ENCODE measurements around the gene MYO1E.
"Not testable (repeated sequence)": the region's sequence is repeated elsewhere in the genome, so short reads cannot be mapped to it uniquely, and the experiment has no call there.

The MYO1E gene

DNA sequence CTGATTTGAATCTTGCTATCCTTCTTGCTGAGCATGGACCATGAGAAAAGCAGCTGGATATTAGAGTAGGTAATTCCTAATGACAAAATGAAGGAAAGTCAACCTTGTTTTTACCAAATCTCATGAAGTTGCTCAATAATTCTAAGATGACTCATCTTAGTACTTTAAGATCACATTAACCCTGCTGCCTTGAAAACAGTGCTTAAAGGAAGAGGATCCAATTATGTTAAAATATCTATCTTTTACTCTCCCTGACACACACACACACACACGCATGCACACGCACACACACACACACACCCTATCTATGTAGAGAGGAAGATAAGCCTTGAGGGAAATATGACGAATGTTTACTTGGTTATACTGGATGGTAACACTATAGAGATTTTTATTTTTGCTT, 16.0 kb upstream of the MYO1E start:
- no peak for DNase-seq

DNA sequence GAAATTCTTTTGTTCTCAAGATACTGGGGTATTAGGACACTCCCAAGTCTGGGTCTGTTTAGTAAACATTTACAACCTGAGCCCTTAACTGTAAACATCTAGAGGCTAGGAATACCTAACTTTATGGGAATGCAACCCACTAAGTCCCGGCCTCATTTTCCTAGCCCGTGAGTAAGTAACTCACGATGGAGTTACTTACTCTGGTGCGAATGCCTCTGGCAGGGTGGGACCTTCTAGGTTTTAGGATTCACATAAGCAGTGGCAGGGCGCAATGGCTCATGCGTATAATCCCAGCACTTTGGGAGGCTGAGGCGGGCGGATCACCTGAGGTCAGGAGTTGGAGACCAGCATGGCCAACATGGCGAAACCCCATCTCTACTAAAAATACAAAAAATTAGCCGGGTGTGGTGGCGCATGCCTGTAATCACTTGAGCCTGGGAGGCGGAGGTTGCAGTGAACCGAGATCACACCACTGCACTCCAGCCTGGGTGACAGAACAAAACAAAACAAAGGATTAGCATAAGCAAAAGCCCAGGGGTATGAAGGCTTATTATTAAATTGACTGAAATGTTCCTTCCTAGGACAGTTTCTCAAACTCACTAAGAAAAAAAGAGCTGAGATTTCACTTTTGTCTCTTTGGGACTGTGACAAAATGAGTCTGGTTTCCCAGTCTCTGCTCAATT, 14.7 kb upstream of the MYO1E start:
- H3K4me1 ChIP-seq (ENCODE audit: control insufficient read depth, insufficient read depth, low read length, poor library complexity, severe bottlenecking); DNase-seq; H3K27me3 ChIP-seq (replicated peaks; ENCODE audit: control insufficient read depth, insufficient read depth, low read length, poor library complexity, severe bottlenecking); H3K36me3 ChIP-seq (ENCODE audit: control insufficient read depth, insufficient read depth, low read length); H3K27ac ChIP-seq (ENCODE audit: insufficient read depth, low read length, poor library complexity, severe bottlenecking); H3K4me3 ChIP-seq (ENCODE audit: insufficient read depth, low read depth, low read length, poor library complexity, severe bottlenecking); H3K9me3 ChIP-seq (ENCODE audit: control insufficient read depth, low read length): not testable (repeated sequence)

More for the DNA sequence above, 16.0 kb upstream of the MYO1E start:
- H3K4me1 ChIP-seq (ENCODE audit: control insufficient read depth, insufficient read depth, low read length, poor library complexity, severe bottlenecking) = no peaks in the 10 kb centered on the region
- no peaks in the 10 kb centered on the region for H3K9me3 ChIP-seq (ENCODE audit: control insufficient read depth, low read length)
- no peak overlapping the region for H3K27ac ChIP-seq (ENCODE audit: insufficient read depth, low read length, poor library complexity, severe bottlenecking)
- H3K27me3 ChIP-seq (replicated peaks; ENCODE audit: control insufficient read depth, insufficient read depth, low read length, poor library complexity, severe bottlenecking) = no peaks in the 10 kb centered on the region
- H3K36me3 ChIP-seq (ENCODE audit: control insufficient read depth, insufficient read depth, low read length) = no peaks in the 10 kb centered on the region
- no peak overlapping the region for H3K4me3 ChIP-seq (ENCODE audit: insufficient read depth, low read depth, low read length, poor library complexity, severe bottlenecking)

DNA sequence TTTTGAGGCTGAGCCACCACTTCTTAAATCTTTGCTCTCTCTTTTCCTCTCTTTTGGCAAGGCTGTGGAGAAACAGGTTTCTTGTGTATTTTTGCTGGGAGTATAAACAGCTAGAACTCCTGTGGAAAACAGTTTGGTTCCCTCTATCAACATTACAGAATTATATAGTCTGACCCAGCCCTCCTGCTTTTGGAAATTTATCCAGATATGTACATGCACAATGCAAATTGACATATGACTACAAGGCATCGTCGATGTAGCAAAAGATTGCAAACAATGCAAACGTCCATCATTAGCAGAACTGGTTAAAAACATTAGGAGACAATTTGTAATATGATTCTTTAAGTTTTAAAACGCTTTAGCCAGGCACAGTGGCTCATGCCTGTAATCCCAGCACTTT, 12.5 kb upstream of the MYO1E start:
- Histone ChIP-seq H3K4me1 (ENCODE audit: control insufficient read depth, insufficient read depth, low read length, poor library complexity, severe bottlenecking) (no peaks in the 10 kb centered on the region), H3K27ac (ENCODE audit: insufficient read depth, low read length, poor library complexity, severe bottlenecking) (no peak overlapping the region), H3K4me3 (ENCODE audit: insufficient read depth, low read depth, low read length, poor library complexity, severe bottlenecking) (no peak overlapping the region), H3K36me3 (ENCODE audit: control insufficient read depth, insufficient read depth, low read length) (no peaks in the 10 kb centered on the region), H3K27me3 (replicated peaks; ENCODE audit: control insufficient read depth, insufficient read depth, low read length, poor library complexity, severe bottlenecking) (no peaks in the 10 kb centered on the region), H3K9me3 (ENCODE audit: control insufficient read depth, low read length) (no peaks in the 10 kb centered on the region)
- no peak for DNase-seq

DNA sequence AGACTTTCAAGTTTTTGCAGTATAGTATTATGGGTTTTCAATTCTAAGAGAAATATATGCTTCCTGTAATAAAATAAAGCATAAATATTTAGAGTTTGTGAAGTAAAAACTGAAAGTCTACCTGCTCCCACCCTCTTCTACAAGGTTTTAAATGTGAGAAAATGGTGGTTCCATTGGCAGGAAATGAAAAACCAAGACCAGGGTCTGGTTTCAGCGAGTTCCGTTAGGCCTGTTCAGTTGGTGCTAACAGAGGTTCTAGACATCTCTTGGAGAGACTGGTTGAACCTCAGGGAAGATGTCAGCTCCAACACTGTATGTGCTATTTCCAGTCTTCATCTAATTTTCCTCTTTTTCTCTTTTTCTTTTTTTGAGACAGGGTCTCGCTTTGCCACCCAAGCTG, 11.8 kb upstream of the MYO1E start:
- no peaks in the 10 kb centered on the region for H3K9me3 ChIP-seq (ENCODE audit: control insufficient read depth, low read length)
- no peaks in the 10 kb centered on the region for H3K36me3 ChIP-seq (ENCODE audit: control insufficient read depth, insufficient read depth, low read length)
- H3K27ac ChIP-seq (ENCODE audit: insufficient read depth, low read length, poor library complexity, severe bottlenecking) = no peak overlapping the region
- H3K27me3 ChIP-seq (replicated peaks; ENCODE audit: control insufficient read depth, insufficient read depth, low read length, poor library complexity, severe bottlenecking) = no peaks in the 10 kb centered on the region
- DNase-seq = no peak
- H3K4me3 ChIP-seq (ENCODE audit: insufficient read depth, low read depth, low read length, poor library complexity, severe bottlenecking) = no peak overlapping the region
- no peaks in the 10 kb centered on the region for H3K4me1 ChIP-seq (ENCODE audit: control insufficient read depth, insufficient read depth, low read length, poor library complexity, severe bottlenecking)

DNA sequence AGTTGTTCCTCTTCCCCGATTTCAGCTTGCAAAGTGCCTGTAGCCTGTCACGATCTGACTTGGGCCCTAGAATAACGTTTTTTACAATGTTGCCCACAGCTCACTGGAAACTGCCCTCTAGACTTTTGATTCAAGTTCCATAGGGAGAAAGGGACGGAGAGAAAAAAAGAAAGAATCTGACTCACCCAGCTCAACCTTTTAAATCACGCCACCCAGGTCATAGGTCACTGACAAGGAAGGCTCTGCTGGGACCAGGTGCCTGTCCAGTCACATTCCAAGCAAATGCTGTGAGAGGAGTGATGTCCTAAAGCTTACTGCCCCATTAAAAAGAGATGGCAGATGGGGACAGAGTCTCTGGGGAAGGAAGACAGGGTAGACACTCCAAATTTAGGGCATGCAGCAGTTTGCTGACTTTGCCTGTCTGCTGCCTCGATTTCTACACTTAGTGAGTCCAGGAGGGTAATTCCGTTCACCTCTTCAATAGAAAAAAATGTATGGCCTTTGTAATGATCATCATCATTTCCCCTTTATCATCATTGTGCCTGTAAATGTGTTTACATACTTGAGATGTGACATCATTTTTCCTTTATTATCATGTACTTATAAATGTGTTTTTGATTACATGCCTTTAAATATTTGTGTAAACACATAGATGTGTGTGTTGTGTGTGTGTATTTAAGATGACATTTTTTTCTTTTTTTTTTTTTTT, 8.4 kb upstream of the MYO1E start:
- no peak for DNase-seq
- H3K4me3 ChIP-seq (ENCODE audit: insufficient read depth, low read depth, low read length, poor library complexity, severe bottlenecking) = no peak overlapping the region
- H3K4me1 ChIP-seq (ENCODE audit: control insufficient read depth, insufficient read depth, low read length, poor library complexity, severe bottlenecking) = no peaks in the 10 kb centered on the region
- no peaks in the 10 kb centered on the region for H3K27me3 ChIP-seq (replicated peaks; ENCODE audit: control insufficient read depth, insufficient read depth, low read length, poor library complexity, severe bottlenecking)
- no peaks in the 10 kb centered on the region for H3K36me3 ChIP-seq (ENCODE audit: control insufficient read depth, insufficient read depth, low read length)
- no peak overlapping the region for H3K27ac ChIP-seq (ENCODE audit: insufficient read depth, low read length, poor library complexity, severe bottlenecking)
- no peaks in the 10 kb centered on the region for H3K9me3 ChIP-seq (ENCODE audit: control insufficient read depth, low read length)

DNA sequence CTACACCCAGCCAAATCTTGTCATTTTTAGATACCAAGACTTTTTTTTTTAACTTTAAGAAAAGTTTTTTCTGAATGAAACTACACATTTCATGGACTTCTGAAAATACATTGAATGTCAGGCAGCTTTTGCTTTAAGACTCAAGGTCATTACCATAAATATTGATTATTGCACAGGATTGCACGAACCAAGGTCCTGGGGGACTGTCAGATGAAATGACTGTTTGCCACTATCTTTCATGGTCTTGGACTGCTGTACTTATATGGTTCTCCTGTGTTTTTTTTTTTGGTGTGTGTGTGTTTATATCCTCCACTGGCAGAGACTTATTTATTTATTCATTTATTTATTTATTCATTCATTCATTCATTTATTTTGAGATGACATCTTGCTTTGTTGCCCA, 6.9 kb upstream of the MYO1E start:
- no peak for DNase-seq
- Histone ChIP-seq H3K9me3 (ENCODE audit: control insufficient read depth, low read length) (no peaks in the 10 kb centered on the region), H3K36me3 (ENCODE audit: control insufficient read depth, insufficient read depth, low read length) (no peaks in the 10 kb centered on the region), H3K4me1 (ENCODE audit: control insufficient read depth, insufficient read depth, low read length, poor library complexity, severe bottlenecking) (no peaks in the 10 kb centered on the region), H3K27me3 (replicated peaks; ENCODE audit: control insufficient read depth, insufficient read depth, low read length, poor library complexity, severe bottlenecking) (no peaks in the 10 kb centered on the region), H3K4me3 (ENCODE audit: insufficient read depth, low read depth, low read length, poor library complexity, severe bottlenecking) (no peak overlapping the region), H3K27ac (ENCODE audit: insufficient read depth, low read length, poor library complexity, severe bottlenecking) (no peak overlapping the region)

DNA sequence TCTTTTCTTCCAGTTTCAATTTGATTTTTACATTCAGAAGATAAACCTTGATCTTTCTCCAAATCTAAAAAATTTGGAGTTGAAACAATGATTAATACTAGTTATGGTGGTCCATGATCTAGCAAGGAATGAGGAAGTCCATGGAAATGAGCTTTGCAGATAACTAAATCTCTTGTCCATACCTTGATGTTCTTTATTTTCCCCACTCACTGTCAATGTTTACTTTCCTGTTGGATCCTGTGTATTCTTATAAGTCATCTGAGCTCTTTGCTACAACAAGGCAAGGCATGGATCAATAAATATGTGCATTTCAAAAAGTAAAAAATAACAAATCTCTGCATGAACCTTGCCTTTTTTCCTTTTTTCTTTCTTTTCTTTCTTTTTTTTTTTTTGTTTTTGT, 6.2 kb upstream of the MYO1E start:
- H3K9me3 ChIP-seq (ENCODE audit: control insufficient read depth, low read length) = no peaks in the 10 kb centered on the region
- H3K36me3 ChIP-seq (ENCODE audit: control insufficient read depth, insufficient read depth, low read length) = no peaks in the 10 kb centered on the region
- no peak for DNase-seq
- no peaks in the 10 kb centered on the region for H3K27me3 ChIP-seq (replicated peaks; ENCODE audit: control insufficient read depth, insufficient read depth, low read length, poor library complexity, severe bottlenecking)
- no peaks in the 10 kb centered on the region for H3K4me1 ChIP-seq (ENCODE audit: control insufficient read depth, insufficient read depth, low read length, poor library complexity, severe bottlenecking)
- H3K27ac ChIP-seq (ENCODE audit: insufficient read depth, low read length, poor library complexity, severe bottlenecking) = no peak overlapping the region
- no peak overlapping the region for H3K4me3 ChIP-seq (ENCODE audit: insufficient read depth, low read depth, low read length, poor library complexity, severe bottlenecking)

DNA sequence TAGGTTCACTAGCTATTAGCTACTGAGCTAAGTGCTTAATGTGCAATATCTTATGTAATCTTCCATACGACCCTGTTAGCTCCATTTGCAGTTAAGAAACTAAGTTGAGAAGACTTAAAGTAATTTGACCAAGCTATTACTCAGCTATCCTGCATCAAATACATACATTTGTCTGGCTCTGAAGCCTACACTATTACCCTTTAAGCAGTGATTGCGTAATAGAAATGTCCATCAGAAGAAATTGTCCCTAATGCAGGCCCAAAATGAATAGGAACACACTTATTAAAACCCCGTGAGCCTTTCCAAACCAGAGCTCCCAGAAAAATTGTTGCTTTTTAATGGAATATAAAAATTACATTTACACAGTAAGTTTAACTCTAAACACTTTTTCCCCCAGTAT, 5.3 kb upstream of the MYO1E start:
- H3K9me3 ChIP-seq (ENCODE audit: control insufficient read depth, low read length) = no peaks in the 10 kb centered on the region
- H3K36me3 ChIP-seq (ENCODE audit: control insufficient read depth, insufficient read depth, low read length) = no peaks in the 10 kb centered on the region
- H3K4me1 ChIP-seq (ENCODE audit: control insufficient read depth, insufficient read depth, low read length, poor library complexity, severe bottlenecking) = no peaks in the 10 kb centered on the region
- no peak overlapping the region for H3K27ac ChIP-seq (ENCODE audit: insufficient read depth, low read length, poor library complexity, severe bottlenecking)
- no peak for DNase-seq
- H3K4me3 ChIP-seq (ENCODE audit: insufficient read depth, low read depth, low read length, poor library complexity, severe bottlenecking) = no peak overlapping the region
- no peaks in the 10 kb centered on the region for H3K27me3 ChIP-seq (replicated peaks; ENCODE audit: control insufficient read depth, insufficient read depth, low read length, poor library complexity, severe bottlenecking)

DNA sequence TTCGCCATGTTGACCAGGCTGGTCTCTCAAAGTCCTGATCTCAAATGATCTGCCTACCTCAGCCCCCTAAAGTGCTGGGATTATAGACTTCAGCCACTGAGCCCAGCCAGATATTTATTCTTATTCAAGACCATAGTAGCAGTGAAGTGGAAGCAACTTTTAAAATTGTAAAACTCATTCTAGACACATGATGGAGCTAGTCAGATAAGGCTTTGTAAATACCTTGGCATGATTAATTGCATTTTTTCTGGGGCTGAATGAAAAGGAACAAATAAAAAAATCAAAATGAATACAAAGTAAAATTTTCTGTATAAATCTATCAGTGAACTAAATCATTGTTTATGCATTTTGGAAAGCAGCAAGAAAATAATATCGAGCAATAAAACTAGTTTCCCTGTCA, 4.1 kb upstream of the MYO1E start:
- H3K4me1 ChIP-seq (ENCODE audit: control insufficient read depth, insufficient read depth, low read length, poor library complexity, severe bottlenecking) = peaks cover 7% of the 10 kb centered on the region
- no peak overlapping the region for H3K4me3 ChIP-seq (ENCODE audit: insufficient read depth, low read depth, low read length, poor library complexity, severe bottlenecking)
- no peak for DNase-seq
- peaks cover 3% of the 10 kb centered on the region for H3K27me3 ChIP-seq (replicated peaks; ENCODE audit: control insufficient read depth, insufficient read depth, low read length, poor library complexity, severe bottlenecking)
- H3K36me3 ChIP-seq (ENCODE audit: control insufficient read depth, insufficient read depth, low read length) = no peaks in the 10 kb centered on the region
- no peaks in the 10 kb centered on the region for H3K9me3 ChIP-seq (ENCODE audit: control insufficient read depth, low read length)
- H3K27ac ChIP-seq (ENCODE audit: insufficient read depth, low read length, poor library complexity, severe bottlenecking) = no peak overlapping the region

DNA sequence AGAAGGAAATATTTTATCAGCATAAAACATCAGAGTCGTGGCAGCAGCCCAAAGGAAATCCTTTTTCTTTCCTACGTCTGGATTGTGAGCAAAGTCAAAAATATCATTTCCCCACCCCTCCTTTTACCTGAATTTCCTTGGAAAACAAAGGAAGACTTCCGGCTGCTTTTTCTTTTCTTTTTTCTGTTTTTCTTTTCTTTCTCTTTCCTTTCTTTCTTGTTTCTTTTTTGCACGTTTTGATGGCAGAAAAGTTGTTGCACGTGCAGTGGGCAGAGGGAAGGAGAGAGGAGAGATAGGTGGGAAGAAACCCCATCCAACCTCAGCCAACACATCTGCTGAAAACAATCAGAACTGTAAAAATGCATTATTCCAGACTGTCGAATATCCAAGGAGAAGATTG, 544 bp upstream of the MYO1E start:
- Histone ChIP-seq H3K4me1 (ENCODE audit: control insufficient read depth, insufficient read depth, low read length, poor library complexity, severe bottlenecking) (peaks cover 12% of the 10 kb centered on the region), H3K27ac (ENCODE audit: insufficient read depth, low read length, poor library complexity, severe bottlenecking) (no peak overlapping the region), H3K4me3 (ENCODE audit: insufficient read depth, low read depth, low read length, poor library complexity, severe bottlenecking) (no peak overlapping the region), H3K36me3 (ENCODE audit: control insufficient read depth, insufficient read depth, low read length) (no peaks in the 10 kb centered on the region), H3K9me3 (ENCODE audit: control insufficient read depth, low read length) (no peaks in the 10 kb centered on the region), H3K27me3 (replicated peaks; ENCODE audit: control insufficient read depth, insufficient read depth, low read length, poor library complexity, severe bottlenecking) (peaks cover 10% of the 10 kb centered on the region)
- no peak for DNase-seq

All from effector memory CD4-positive, alpha-beta T cell (primary cell).